GM10266 (cell line): ENCODE measurements around the gene PRMT1.
"Not testable (repeated sequence)": the region's sequence is repeated elsewhere in the genome, so short reads cannot be mapped to it uniquely, and the experiment has no call there.

Experiments used
- DNase-seq: peaks from one replicate; pipeline ENCODE4 v3.0.0; 2012; ENCODE audit errors: extremely low spot score
- CTCF ChIP-seq: IDR thresholded peaks from 2 replicates; pipeline ENCODE4 v1.5.1; 2012; ENCODE audit warnings: mild to moderate bottlenecking, low read depth; ENCODE audit not compliant: control insufficient read depth, insufficient read depth; ENCODE audit errors: missing control alignments

PRMT1 gene

DNA sequence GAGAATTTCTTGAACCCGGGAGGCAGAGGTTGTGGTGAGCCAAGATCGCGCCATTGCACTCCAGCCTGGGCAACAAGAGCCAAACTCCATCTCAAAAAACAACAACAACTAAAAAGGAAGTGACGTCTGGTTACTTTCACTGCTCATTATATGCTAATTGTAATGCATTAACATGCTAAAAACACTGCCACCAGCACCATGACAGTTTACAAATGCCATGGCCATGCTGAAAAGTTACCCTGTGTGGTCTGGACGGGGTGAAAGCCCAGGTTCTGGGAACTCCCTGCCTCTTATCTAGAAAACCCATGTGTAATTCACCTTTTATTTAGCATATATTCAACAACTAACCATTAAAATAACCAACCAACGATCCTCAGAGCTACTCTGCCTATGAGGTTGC is 41.9 kb downstream of the PRMT1 start:
- TF ChIP-seq CTCF = no peak
- no peak for DNase-seq

DNA sequence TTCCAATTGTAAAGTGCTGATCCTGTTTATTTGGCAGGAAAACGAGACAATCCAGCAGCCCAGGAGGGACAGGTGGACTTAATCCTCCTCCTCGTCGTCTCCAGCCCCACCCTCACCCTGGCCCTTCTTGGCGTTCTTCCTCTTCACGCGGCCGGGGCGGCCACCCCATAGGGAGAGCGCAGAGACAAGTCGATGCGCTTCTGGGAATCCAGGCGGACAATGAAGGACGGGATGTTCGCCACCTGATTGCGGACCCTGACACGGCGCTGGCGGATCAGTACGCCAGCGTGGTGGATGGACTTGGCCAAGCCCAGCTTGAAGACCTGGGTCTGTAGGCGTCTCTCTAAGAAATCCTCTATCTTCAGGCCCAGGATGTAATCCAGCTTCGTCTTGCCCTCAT is 42.3 kb downstream of the PRMT1 start:
- DNase-seq = not testable (repeated sequence)

DNA sequence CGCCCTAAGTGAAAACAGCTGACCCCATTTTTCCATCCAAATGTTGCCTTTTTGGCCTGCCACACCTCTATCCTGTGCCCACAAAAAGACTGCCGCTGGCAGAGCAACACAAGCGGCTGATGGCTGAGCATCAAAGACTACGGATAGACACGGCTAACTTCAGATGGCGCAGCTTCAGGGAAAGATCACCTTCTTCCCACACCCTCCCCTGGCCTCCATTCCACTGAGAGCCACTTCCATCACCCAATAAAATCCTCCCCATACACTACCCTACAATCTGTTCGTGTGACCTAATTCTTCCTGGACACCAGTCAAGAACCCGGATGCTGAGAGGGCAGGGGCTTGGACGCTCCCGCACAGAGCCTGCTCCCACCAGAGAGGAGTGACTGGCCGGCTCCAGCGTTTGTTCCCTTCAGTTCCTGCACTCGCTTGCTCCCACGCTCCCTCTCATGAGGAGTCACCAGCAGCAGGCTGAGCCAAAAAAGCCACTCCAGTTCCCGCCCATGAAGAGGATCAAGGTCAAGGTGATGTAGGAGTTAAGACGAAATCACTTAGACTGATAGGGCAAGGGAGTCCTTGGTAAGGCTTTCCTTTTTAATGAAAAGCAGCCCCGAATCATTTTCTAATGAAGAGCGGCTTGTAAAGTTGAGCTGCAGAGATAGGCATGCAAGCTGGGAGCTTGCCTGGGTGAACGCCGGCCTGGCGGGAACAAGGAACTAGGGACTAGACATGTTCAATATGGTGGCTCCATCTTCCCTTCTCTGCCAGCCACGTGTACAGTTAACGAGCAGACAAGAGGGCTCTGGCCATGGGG is 50.4 kb downstream of the PRMT1 start:
- no peak for TF ChIP-seq CTCF

DNA sequence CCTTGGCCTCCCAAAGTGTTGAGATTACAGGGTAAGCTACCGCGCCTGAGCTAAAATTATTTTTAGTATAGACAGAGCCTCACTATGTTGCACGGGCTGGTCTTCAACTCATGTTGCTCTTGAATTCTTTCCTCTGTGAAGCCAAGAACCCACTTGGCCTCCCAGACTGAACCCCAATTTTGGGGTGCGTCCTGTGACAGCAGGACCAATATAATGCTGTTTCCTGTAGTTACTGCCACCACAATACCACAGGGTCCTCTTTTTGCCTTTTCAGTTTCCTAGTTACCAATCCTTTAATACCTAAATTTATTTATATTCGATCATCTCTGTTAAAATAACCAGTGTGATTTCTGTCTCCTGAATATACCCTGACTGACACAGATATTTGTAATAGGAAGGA is 53.1 kb downstream of the PRMT1 start:
- TF ChIP-seq CTCF = no peak
- DNase-seq = no peak

More for the DNA sequence above, 50.4 kb downstream of the PRMT1 start:
- no peak for DNase-seq
